Activated CD8-positive, alpha-beta T cell treated with anti-CD3 and anti-CD28 coated beads for 36 hours (primary cell): ENCODE results near the gene C10orf105. TPM values are rescaled to one million over a fixed set of nuclear protein-coding genes. Genes with fewer than 3 reads are reported as not detected.
A peak's percentile ranks its signal among the peaks of the same experiment; 100 is the strongest.

Experiments
- ATAC-seq: fragments of 200-7000 bp; cut with Tn5 transposase; one replicate; pipeline ENCODE4 v1.10.0; 2021; ENCODE audit warnings: mild to moderate bottlenecking, moderate library complexity
- CTCF ChIA-PET: fragments of 350-600 bp; sonication (Branson Sonifier 250); formaldehyde crosslinking; loops from one replicate; lab custom pipeline; 2021; ENCODE audit warnings: antibody characterized with exemption; lab: Charles Lee
- POLR2A ChIA-PET: fragments of 350-600 bp; sonication (Branson Sonifier 250); formaldehyde crosslinking; loops from one replicate; lab custom pipeline; 2021; ENCODE audit warnings: antibody characterized with exemption; lab: Charles Lee
- DNase-seq: peaks from one replicate; pipeline ENCODE4 v3.0.0-alpha.2; 2020
- H3K27ac Mint-ChIP-seq: one replicate; pipeline ENCODE4 v1.8.0; 2021; ENCODE audit warnings: mild to moderate bottlenecking, mixed read lengths
- H3K27me3 Mint-ChIP-seq: one replicate; pipeline ENCODE4 v1.8.0; 2021; ENCODE audit warnings: mixed read lengths
- H3K36me3 Mint-ChIP-seq: one replicate; pipeline ENCODE4 v1.8.0; 2021; ENCODE audit warnings: low read depth, mixed read lengths
- H3K4me1 Mint-ChIP-seq: one replicate; pipeline ENCODE4 v1.8.0; 2021; ENCODE audit warnings: low read depth, mixed read lengths
- H3K4me3 Mint-ChIP-seq: one replicate; pipeline ENCODE4 v1.8.0; 2021; ENCODE audit warnings: mild to moderate bottlenecking, moderate library complexity, mixed read lengths
- H3K9me3 Mint-ChIP-seq: one replicate; pipeline ENCODE4 v1.8.0; 2021; ENCODE audit warnings: mixed read lengths
- CTCF ChIP-seq: fragments of 200-600 bp; IDR thresholded peaks from one replicate; pipeline ENCODE4 v1.8.0; 2022; ENCODE audit warnings: antibody characterized with exemption, mild to moderate bottlenecking
- intact Hi-C: fragments of 100-400 bp; cut with micrococcal nuclease; formaldehyde crosslinking; loops from one replicate; pipeline ENCODE4 v1.10.0; 2022
- total RNA-seq, 2 experiments: library from RNA; stranded (reverse); gene quantifications; one replicate each; pipeline ENCODE4 v1.2.3, GENCODE V29; 2021

Gene C10orf105
- total RNA-seq, 2 experiments from 2014 or later, result 0.16 to 0.27 TPM

GRCh38 chr10:71690094-71690720 is 29.4 kb downstream of the C10orf105 start:
- TF ChIP-seq CTCF, result no peak
- no peak overlapping the region for H3K27ac Mint-ChIP-seq
- H3K4me1 Mint-ChIP-seq, result peaks cover 16% of the 10 kb centered on the region
- ATAC-seq, result no peak
- CTCF ChIA-PET, result interaction anchor here (1.3 to 12.2 kb wide), 2 partner anchors 19 to 122 kb away, joined by 4 to 189 read pairs; no protein-coding TSS in a partner anchor
- H3K36me3 Mint-ChIP-seq, result no peaks in the 10 kb centered on the region
- peaks cover 6% of the 10 kb centered on the region for H3K9me3 Mint-ChIP-seq
- intact Hi-C loops, result no loop called here
- H3K4me3 Mint-ChIP-seq, result no peak overlapping the region
- POLR2A ChIA-PET, result no interaction called here
- DNase-seq, result no peak
- H3K27me3 Mint-ChIP-seq, result no peaks in the 10 kb centered on the region

GRCh38 chr10:71688256-71688655 is 31.3 kb downstream of the C10orf105 start:
- Mint-ChIP-seq H3K4me3 (no peak overlapping the region), H3K9me3 (peaks cover 6% of the 10 kb centered on the region), H3K27me3 (no peaks in the 10 kb centered on the region), H3K4me1 (peaks cover 7% of the 10 kb centered on the region), H3K27ac (peak overlapping the region; percentile 26), H3K36me3 (no peaks in the 10 kb centered on the region)
- POLR2A ChIA-PET, result no interaction called here
- ATAC-seq, result no peak
- no peak for TF ChIP-seq CTCF
- CTCF ChIA-PET, result no interaction called here
- intact Hi-C loops, result no loop called here
- DNase-seq, result no peak

- Mint-ChIP-seq H3K4me1 (peaks cover 7% of the 10 kb centered on the region), H3K4me3 (no peak overlapping the region), H3K27me3 (no peaks in the 10 kb centered on the region), H3K36me3 (no peaks in the 10 kb centered on the region), H3K27ac (no peak overlapping the region), H3K9me3 (peaks cover 6% of the 10 kb centered on the region)
- no peak for TF ChIP-seq CTCF
- CTCF ChIA-PET, result interaction anchor here (1.1 to 1.7 kb wide), 2 partner anchors 9 to 23 kb away, joined by 4 to 5 read pairs; no protein-coding TSS in a partner anchor
- intact Hi-C loops, result no loop called here
- DNase-seq, result no peak
- POLR2A ChIA-PET, result interaction anchor here (0.6 to 0.8 kb wide), 2 partner anchors 12 to 139 kb away, joined by 3 to 4 read pairs; no protein-coding TSS in a partner anchor
- no peak for ATAC-seq
Observed at GRCh38 chr10:71687480-71687879, 32.1 kb downstream of the C10orf105 start.

- no peak for TF ChIP-seq CTCF
- Mint-ChIP-seq H3K9me3 (peaks cover 6% of the 10 kb centered on the region), H3K4me1 (peaks cover 7% of the 10 kb centered on the region), H3K36me3 (no peaks in the 10 kb centered on the region), H3K27ac (no peak overlapping the region), H3K27me3 (no peaks in the 10 kb centered on the region), H3K4me3 (no peak overlapping the region)
- ATAC-seq (no peak), DNase-seq (no peak)
- intact Hi-C loops, result no loop called here
- ChIA-PET POLR2A (interaction anchor here (0.6 to 1.8 kb wide), 3 partner anchors 12 to 139 kb away, joined by 3 to 5 read pairs (median 4); no protein-coding TSS in a partner anchor), CTCF (interaction anchor here (1.1 to 1.7 kb wide), 2 partner anchors 9 to 22 kb away, joined by 4 to 5 read pairs; no protein-coding TSS in a partner anchor)
Observed at GRCh38 chr10:71687077-71687476, 32.5 kb downstream of the C10orf105 start.
